HepG2 (cell line): ENCODE results near the gene LCN12. TPM values are rescaled to one million over a fixed set of nuclear protein-coding genes. Genes with fewer than 3 reads are reported as not detected.

Experiments used
- FOXA3 ChIP-seq: IDR thresholded peaks from 2 replicates; pipeline ENCODE4 v1.6.1; 2016; ENCODE audit warnings: missing genetic modification reagents, missing compliant biosample characterization
- HMGA1 ChIP-seq: sonication (generic); formaldehyde crosslinking; conservative IDR thresholded peaks from 2 replicates; pipeline ENCODE4 v1.4.0; 2020; ENCODE audit warnings: missing genetic modification reagents
- JUND ChIP-seq: sonication (generic); formaldehyde crosslinking; IDR thresholded peaks from 2 replicates; pipeline ENCODE4 v1.8.0; 2022; ENCODE audit warnings: mild to moderate bottlenecking, missing genetic modification reagents
- MIXL1 ChIP-seq: IDR thresholded peaks from 2 replicates; pipeline ENCODE4 v1.6.1; 2016
- NRL ChIP-seq: sonication (generic); formaldehyde crosslinking; IDR thresholded peaks from 2 replicates; pipeline ENCODE4 v1.5.0; 2020; ENCODE audit warnings: missing genetic modification reagents, mild to moderate bottlenecking, moderate library complexity, borderline replicate concordance
- RAD21 ChIP-seq: fragments of 450-650 bp; formaldehyde crosslinking; IDR thresholded peaks from 2 replicates; pipeline ENCODE4 v1.5.0; 2020; ENCODE audit warnings: mild to moderate bottlenecking
- SRSF9 ChIP-seq: fragments of 200-400 bp; formaldehyde crosslinking; IDR thresholded peaks from 2 replicates; pipeline ENCODE4 v1.6.1; 2018; ENCODE audit warnings: borderline replicate concordance, mild to moderate bottlenecking, low read depth, low read length; ENCODE audit not compliant: insufficient read depth, poor library complexity, severe bottlenecking
- TCF7 ChIP-seq: sonication (generic); IDR thresholded peaks from 2 replicates; pipeline ENCODE4 v1.6.1; 2016; ENCODE audit warnings: antibody characterized with exemption, low read depth
- ZNF263 ChIP-seq: sonication (generic); formaldehyde crosslinking; IDR thresholded peaks from 2 replicates; pipeline ENCODE4 v1.4.0; 2020; ENCODE audit warnings: missing genetic modification reagents
- polyA plus RNA-seq, 8 experiments: library from polyadenylated mRNA; depleted of rRNA in 3 of 8; stranded (reverse) in 7 of 8; unstranded in 1 of 8; fragments of >200 nt; fragmentation: Illumina TruSeq in 4 of 8; extraction: Trizol in 4 of 8; gene quantifications; 2 replicates each; pipeline versions ENCODE4 v1.2.1 to v1.2.3, GENCODE V29; 2011 to 2016; ENCODE audit warnings: low read depth in 4 of 8, missing spikeins in 1 of 8, mixed read lengths in 1 of 8; ENCODE audit not compliant: insufficient read depth in 1 of 8
- total RNA-seq, 5 experiments: library from RNA; depleted of rRNA; stranded (reverse); fragments of >200 nt; fragmentation: Illumina TruSeq; extraction: Trizol; gene quantifications; 2 replicates each; pipeline ENCODE4 v1.2.3, GENCODE V29; 2016; ENCODE audit warnings: low read depth in 1 of 5
- TF ChIP-seq, protein P1 (sequence below): sonication (generic); formaldehyde crosslinking; conservative IDR thresholded peaks from 2 replicates; pipeline ENCODE4 v1.8.0; 2022; ENCODE audit warnings: missing genetic modification reagents
- TF ChIP-seq, protein P2 (sequence below): sonication (generic); formaldehyde crosslinking; IDR thresholded peaks from one replicate; pipeline ENCODE4 v1.5.1; 2020; ENCODE audit warnings: mild to moderate bottlenecking, missing genetic modification reagents; ENCODE audit errors: not compliant biosample characterization
- TF ChIP-seq, protein P3 (sequence below): sonication (generic); formaldehyde crosslinking; IDR thresholded peaks from 2 replicates; pipeline ENCODE4 v1.8.0; 2022; ENCODE audit warnings: mild to moderate bottlenecking, missing genetic modification reagents
- TF ChIP-seq, protein P4 (sequence below): sonication (generic); formaldehyde crosslinking; IDR thresholded peaks from 2 replicates; pipeline ENCODE4 v1.4.0; 2020; ENCODE audit warnings: mild to moderate bottlenecking, missing genetic modification reagents
- TF ChIP-seq, protein P5 (sequence below): IDR thresholded peaks from 2 replicates; pipeline ENCODE4 v1.6.1; 2018; ENCODE audit warnings: missing genetic modification reagents

Gene LCN12
- total and polyA plus RNA-seq, 2 of the 13 experiments (the other 11 are each of a cell fraction or from before 2014, with no cell fraction given): 3.4 to 6.9 TPM

DNA sequence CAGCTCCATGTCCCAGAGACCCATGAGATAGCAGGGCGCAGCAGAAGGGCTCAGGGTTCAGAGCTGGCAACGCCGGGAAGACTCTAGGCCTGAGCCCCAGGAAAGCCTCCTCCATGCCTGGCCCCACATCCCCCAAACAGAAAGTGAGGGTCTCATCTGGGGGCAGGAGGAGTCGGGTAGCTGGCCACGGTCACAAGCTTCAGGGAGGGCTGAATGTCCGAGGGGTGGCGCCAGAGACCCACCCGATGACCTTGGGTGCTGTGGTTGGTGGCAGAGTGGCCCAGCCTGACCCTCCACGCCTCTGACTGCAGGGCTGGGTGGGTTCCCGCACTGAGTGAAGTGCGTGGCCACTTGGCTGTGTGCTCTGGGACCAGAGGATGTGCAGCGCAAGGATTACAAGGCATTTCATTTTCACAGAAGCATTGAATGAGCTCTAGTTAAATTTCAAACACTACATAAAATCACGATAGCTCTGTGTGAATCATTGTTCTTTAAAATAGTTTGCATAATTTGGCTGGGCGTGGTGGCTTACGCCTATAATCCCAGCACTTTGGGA, 4.0 kb upstream of the LCN12 start (continued):
- TF ChIP-seq, protein P1, sequence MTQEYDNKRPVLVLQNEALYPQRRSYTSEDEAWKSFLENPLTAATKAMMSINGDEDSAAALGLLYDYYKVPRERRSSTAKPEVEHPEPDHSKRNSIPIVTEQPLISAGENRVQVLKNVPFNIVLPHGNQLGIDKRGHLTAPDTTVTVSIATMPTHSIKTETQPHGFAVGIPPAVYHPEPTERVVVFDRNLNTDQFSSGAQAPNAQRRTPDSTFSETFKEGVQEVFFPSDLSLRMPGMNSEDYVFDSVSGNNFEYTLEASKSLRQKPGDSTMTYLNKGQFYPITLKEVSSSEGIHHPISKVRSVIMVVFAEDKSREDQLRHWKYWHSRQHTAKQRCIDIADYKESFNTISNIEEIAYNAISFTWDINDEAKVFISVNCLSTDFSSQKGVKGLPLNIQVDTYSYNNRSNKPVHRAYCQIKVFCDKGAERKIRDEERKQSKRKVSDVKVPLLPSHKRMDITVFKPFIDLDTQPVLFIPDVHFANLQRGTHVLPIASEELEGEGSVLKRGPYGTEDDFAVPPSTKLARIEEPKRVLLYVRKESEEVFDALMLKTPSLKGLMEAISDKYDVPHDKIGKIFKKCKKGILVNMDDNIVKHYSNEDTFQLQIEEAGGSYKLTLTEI: no peak
- no peak for TF ChIP-seq HMGA1 (CRISPR knock-in tag)
- TF ChIP-seq, protein P2, sequence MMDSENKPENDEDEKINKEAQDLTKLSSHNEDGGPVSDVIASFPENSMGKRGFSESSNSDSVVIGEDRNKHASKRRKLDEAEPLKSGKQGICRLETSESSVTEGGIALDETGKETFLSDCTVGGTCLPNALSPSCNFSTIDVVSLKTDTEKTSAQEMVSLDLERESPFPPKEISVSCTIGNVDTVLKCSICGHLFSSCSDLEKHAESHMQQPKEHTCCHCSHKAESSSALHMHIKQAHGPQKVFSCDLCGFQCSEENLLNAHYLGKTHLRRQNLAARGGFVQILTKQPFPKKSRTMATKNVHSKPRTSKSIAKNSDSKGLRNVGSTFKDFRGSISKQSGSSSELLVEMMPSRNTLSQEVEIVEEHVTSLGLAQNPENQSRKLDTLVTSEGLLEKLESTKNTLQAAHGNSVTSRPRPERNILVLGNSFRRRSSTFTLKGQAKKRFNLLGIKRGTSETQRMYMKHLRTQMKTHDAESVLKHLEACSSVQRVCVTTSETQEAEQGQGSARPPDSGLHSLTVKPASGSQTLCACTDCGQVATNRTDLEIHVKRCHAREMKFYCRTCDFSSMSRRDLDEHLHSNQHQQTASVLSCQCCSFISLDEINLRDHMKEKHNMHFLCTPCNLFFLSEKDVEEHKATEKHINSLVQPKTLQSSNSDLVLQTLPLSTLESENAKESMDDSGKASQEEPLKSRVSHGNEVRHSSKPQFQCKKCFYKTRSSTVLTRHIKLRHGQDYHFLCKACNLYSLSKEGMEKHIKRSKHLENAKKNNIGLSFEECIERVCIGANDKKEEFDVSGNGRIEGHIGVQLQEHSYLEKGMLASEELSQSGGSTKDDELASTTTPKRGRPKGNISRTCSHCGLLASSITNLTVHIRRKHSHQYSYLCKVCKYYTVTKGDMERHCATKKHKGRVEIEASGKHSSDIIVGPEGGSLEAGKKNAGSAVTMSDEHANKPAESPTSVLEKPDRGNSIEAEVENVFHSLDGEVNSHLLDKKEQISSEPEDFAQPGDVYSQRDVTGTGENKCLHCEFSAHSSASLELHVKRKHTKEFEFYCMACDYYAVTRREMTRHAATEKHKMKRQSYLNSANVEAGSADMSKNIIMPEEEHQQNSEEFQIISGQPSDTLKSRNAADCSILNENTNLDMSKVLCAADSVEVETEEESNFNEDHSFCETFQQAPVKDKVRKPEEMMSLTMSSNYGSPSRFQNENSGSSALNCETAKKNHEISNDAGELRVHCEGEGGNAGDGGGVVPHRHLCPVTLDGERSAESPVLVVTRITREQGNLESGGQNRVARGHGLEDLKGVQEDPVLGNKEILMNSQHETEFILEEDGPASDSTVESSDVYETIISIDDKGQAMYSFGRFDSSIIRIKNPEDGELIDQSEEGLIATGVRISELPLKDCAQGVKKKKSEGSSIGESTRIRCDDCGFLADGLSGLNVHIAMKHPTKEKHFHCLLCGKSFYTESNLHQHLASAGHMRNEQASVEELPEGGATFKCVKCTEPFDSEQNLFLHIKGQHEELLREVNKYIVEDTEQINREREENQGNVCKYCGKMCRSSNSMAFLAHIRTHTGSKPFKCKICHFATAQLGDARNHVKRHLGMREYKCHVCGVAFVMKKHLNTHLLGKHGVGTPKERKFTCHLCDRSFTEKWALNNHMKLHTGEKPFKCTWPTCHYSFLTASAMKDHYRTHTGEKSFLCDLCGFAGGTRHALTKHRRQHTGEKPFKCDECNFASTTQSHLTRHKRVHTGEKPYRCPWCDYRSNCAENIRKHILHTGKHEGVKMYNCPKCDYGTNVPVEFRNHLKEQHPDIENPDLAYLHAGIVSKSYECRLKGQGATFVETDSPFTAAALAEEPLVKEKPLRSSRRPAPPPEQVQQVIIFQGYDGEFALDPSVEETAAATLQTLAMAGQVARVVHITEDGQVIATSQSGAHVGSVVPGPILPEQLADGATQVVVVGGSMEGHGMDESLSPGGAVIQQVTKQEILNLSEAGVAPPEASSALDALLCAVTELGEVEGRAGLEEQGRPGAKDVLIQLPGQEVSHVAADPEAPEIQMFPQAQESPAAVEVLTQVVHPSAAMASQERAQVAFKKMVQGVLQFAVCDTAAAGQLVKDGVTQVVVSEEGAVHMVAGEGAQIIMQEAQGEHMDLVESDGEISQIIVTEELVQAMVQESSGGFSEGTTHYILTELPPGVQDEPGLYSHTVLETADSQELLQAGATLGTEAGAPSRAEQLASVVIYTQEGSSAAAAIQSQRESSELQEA (CRISPR knock-in tag): no peak
- TF ChIP-seq NRL: no peak
- TF ChIP-seq, protein P3, sequence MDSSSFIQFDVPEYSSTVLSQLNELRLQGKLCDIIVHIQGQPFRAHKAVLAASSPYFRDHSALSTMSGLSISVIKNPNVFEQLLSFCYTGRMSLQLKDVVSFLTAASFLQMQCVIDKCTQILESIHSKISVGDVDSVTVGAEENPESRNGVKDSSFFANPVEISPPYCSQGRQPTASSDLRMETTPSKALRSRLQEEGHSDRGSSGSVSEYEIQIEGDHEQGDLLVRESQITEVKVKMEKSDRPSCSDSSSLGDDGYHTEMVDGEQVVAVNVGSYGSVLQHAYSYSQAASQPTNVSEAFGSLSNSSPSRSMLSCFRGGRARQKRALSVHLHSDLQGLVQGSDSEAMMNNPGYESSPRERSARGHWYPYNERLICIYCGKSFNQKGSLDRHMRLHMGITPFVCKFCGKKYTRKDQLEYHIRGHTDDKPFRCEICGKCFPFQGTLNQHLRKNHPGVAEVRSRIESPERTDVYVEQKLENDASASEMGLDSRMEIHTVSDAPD (CRISPR knock-in tag): no peak
- peak; percentile 65 for TF ChIP-seq ZNF263 (CRISPR knock-in tag)
- TF ChIP-seq RAD21 (CRISPR knock-in tag): peak; percentile 87
- TF ChIP-seq SRSF9: no peak
- TF ChIP-seq, protein P4, sequence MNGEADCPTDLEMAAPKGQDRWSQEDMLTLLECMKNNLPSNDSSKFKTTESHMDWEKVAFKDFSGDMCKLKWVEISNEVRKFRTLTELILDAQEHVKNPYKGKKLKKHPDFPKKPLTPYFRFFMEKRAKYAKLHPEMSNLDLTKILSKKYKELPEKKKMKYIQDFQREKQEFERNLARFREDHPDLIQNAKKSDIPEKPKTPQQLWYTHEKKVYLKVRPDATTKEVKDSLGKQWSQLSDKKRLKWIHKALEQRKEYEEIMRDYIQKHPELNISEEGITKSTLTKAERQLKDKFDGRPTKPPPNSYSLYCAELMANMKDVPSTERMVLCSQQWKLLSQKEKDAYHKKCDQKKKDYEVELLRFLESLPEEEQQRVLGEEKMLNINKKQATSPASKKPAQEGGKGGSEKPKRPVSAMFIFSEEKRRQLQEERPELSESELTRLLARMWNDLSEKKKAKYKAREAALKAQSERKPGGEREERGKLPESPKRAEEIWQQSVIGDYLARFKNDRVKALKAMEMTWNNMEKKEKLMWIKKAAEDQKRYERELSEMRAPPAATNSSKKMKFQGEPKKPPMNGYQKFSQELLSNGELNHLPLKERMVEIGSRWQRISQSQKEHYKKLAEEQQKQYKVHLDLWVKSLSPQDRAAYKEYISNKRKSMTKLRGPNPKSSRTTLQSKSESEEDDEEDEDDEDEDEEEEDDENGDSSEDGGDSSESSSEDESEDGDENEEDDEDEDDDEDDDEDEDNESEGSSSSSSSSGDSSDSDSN (CRISPR knock-in tag): peak; percentile 44; the same call in 1 of the 2 replicates
- no peak for TF ChIP-seq TCF7
- TF ChIP-seq, protein P5, sequence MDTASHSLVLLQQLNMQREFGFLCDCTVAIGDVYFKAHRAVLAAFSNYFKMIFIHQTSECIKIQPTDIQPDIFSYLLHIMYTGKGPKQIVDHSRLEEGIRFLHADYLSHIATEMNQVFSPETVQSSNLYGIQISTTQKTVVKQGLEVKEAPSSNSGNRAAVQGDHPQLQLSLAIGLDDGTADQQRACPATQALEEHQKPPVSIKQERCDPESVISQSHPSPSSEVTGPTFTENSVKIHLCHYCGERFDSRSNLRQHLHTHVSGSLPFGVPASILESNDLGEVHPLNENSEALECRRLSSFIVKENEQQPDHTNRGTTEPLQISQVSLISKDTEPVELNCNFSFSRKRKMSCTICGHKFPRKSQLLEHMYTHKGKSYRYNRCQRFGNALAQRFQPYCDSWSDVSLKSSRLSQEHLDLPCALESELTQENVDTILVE (CRISPR knock-in tag): no peak
- no peak for TF ChIP-seq JUND
- no peak; the same call in 1 of the 2 replicates for TF ChIP-seq FOXA3
- TF ChIP-seq MIXL1 (CRISPR knock-in tag): no peak
